H9 (cell line): ENCODE results near the gene JARID2. TPM values are rescaled to one million over a fixed set of nuclear protein-coding genes. Genes with fewer than 3 reads are reported as not detected.

Experiments
- DNase-seq: peaks from one replicate; pipeline ENCODE4 v3.0.0-alpha.2; 2017
- H2AFZ ChIP-seq: one replicate; pipeline ENCODE4 v1.6.1; 2013; ENCODE audit warnings: mild to moderate bottlenecking, low read length, control low read depth, moderate library complexity
- H2AK5ac ChIP-seq: 2 replicates; pipeline ENCODE4 v1.6.1; 2013; ENCODE audit warnings: low read length, control low read depth, mixed read lengths; ENCODE audit not compliant: insufficient read length
- H2BK120ac ChIP-seq: one replicate; pipeline ENCODE4 v1.6.1; 2013; ENCODE audit warnings: low read depth, mild to moderate bottlenecking, low read length, control low read depth, inconsistent platforms; ENCODE audit not compliant: poor library complexity, severe bottlenecking
- H2BK12ac ChIP-seq: 2 replicates; pipeline ENCODE4 v1.6.1; 2013; ENCODE audit warnings: low read length, control low read depth, mixed read lengths, low read depth; ENCODE audit not compliant: insufficient read length
- H2BK15ac ChIP-seq: 2 replicates; pipeline ENCODE4 v1.6.1; 2013; ENCODE audit warnings: low read depth, low read length, control low read depth
- H2BK20ac ChIP-seq: one replicate; pipeline ENCODE4 v1.6.1; 2013; ENCODE audit warnings: low read depth, mild to moderate bottlenecking, low read length, control low read depth, inconsistent platforms; ENCODE audit not compliant: poor library complexity, severe bottlenecking
- H2BK5ac ChIP-seq: 2 replicates; pipeline ENCODE4 v1.6.1; 2013; ENCODE audit warnings: low read length, control low read depth, mixed read lengths; ENCODE audit not compliant: insufficient read length
- H3K14ac ChIP-seq: 2 replicates; pipeline ENCODE4 v1.6.1; 2013; ENCODE audit warnings: low read length, control low read depth; ENCODE audit not compliant: insufficient read depth
- H3K18ac ChIP-seq: 2 replicates; pipeline ENCODE4 v1.6.1; 2013; ENCODE audit warnings: low read depth, mild to moderate bottlenecking, mixed read lengths, low read length, control low read depth; ENCODE audit not compliant: insufficient read length
- H3K23ac ChIP-seq: 2 replicates; pipeline ENCODE4 v1.6.1; 2013; ENCODE audit warnings: low read length, control low read depth, mixed read lengths, low read depth; ENCODE audit not compliant: insufficient read length
- H3K23me2 ChIP-seq: 2 replicates; pipeline ENCODE4 v1.6.1; 2013; ENCODE audit warnings: low read depth, mild to moderate bottlenecking, mixed read lengths, low read length, control low read depth; ENCODE audit not compliant: insufficient read length, poor library complexity, severe bottlenecking
- H3K27ac ChIP-seq: 2 replicates; pipeline ENCODE4 v1.5.1; 2013; ENCODE audit warnings: low read length, control low read depth, mixed read lengths, low read depth; ENCODE audit not compliant: insufficient read length
- H3K27me3 ChIP-seq: 2 replicates; pipeline ENCODE4 v1.6.1; 2013; ENCODE audit warnings: low read length, control low read depth, inconsistent platforms; ENCODE audit not compliant: insufficient read depth
- H3K4ac ChIP-seq: 2 replicates; pipeline ENCODE4 v1.6.1; 2013; ENCODE audit warnings: low read depth, mild to moderate bottlenecking, control low read depth, inconsistent platforms, low read length, moderate library complexity
- H3K4me1 ChIP-seq: 2 replicates; pipeline ENCODE4 v1.6.1; 2013; ENCODE audit warnings: low read length, control low read depth, inconsistent platforms; ENCODE audit not compliant: insufficient read depth
- H3K4me2 ChIP-seq: 2 replicates; pipeline ENCODE4 v1.6.1; 2013; ENCODE audit warnings: low read length, control low read depth, mixed read lengths; ENCODE audit not compliant: insufficient read length, insufficient read depth
- H3K56ac ChIP-seq: 2 replicates; pipeline ENCODE4 v1.6.1; 2013; ENCODE audit warnings: low read depth, mild to moderate bottlenecking, mixed read lengths, low read length, control low read depth; ENCODE audit not compliant: insufficient read length
- H3K79me1 ChIP-seq: 2 replicates; pipeline ENCODE4 v1.6.1; 2013; ENCODE audit warnings: low read depth, mild to moderate bottlenecking, moderate library complexity, low read length, control low read depth, inconsistent platforms; ENCODE audit not compliant: insufficient read depth, poor library complexity, severe bottlenecking
- H3K79me2 ChIP-seq: 2 replicates; pipeline ENCODE4 v1.6.1; 2013; ENCODE audit warnings: low read length, control low read depth, inconsistent platforms; ENCODE audit not compliant: insufficient read depth
- H3K9ac ChIP-seq: 2 replicates; pipeline ENCODE4 v1.6.1; 2013; ENCODE audit warnings: low read length, control low read depth, mixed read lengths; ENCODE audit not compliant: insufficient read length; ENCODE audit errors: extremely low read depth
- H3K9me3 ChIP-seq: one replicate; pipeline ENCODE4 v1.6.1; 2013; ENCODE audit warnings: low read depth, low read length, inconsistent platforms; ENCODE audit not compliant: control insufficient read depth
- H3T11ph ChIP-seq: one replicate; pipeline ENCODE4 v1.6.1; 2013; ENCODE audit warnings: mild to moderate bottlenecking, low read length, control low read depth, inconsistent platforms
- H4K20me1 ChIP-seq: one replicate; pipeline ENCODE4 v1.6.1; 2013; ENCODE audit not compliant: control insufficient read depth, insufficient read length, insufficient read depth
- H4K5ac ChIP-seq: 2 replicates; pipeline ENCODE4 v1.6.1; 2013; ENCODE audit warnings: low read depth, mild to moderate bottlenecking, mixed read lengths, low read length, control low read depth; ENCODE audit not compliant: insufficient read length
- H4K8ac ChIP-seq: replicated peaks from 2 replicates; pipeline ENCODE4 v1.6.1; 2013; ENCODE audit warnings: low read length, control low read depth, mixed read lengths, low read depth; ENCODE audit not compliant: insufficient read length
- H4K91ac ChIP-seq: 2 replicates; pipeline ENCODE4 v1.6.1; 2013; ENCODE audit warnings: low read depth, mild to moderate bottlenecking, moderate library complexity, mixed read lengths, low read length, control low read depth; ENCODE audit not compliant: insufficient read length
- H3K27ac Mint-ChIP-seq, 3 experiments: 2 replicates in 2 of 3; 3 replicates in 1 of 3; pipeline ENCODE4 v1.8.0; 2020 to 2021; ENCODE audit warnings: mixed read lengths in 3 of 3, mild to moderate bottlenecking in 1 of 3, moderate library complexity in 1 of 3
- H3K27me3 Mint-ChIP-seq: 2 replicates; pipeline ENCODE4 v1.8.0; 2021; ENCODE audit warnings: low read depth, mild to moderate bottlenecking, moderate library complexity, mixed read lengths
- H3K36me3 Mint-ChIP-seq, 3 experiments: 2 replicates in 2 of 3; 3 replicates in 1 of 3; pipeline ENCODE4 v1.8.0; 2020 to 2021; ENCODE audit warnings: low read depth in 3 of 3, mixed read lengths in 3 of 3; ENCODE audit not compliant: insufficient read depth in 1 of 3
- H3K4me1 Mint-ChIP-seq, 2 experiments: 2 replicates each; pipeline ENCODE4 v1.8.0; 2020; ENCODE audit warnings: mixed read lengths in 2 of 2
- H3K4me3 Mint-ChIP-seq, 2 experiments: 2 replicates in 1 of 2; 3 replicates in 1 of 2; pipeline ENCODE4 v1.8.0; 2020 to 2021; ENCODE audit warnings: mild to moderate bottlenecking in 2 of 2, mixed read lengths in 2 of 2, moderate library complexity in 1 of 2
- H3K9me3 Mint-ChIP-seq, 2 experiments: 2 replicates in 1 of 2; 3 replicates in 1 of 2; pipeline ENCODE4 v1.8.0; 2020; ENCODE audit warnings: mild to moderate bottlenecking in 2 of 2, mixed read lengths in 2 of 2, moderate library complexity in 1 of 2
- CTCF ChIP-seq: fragments of 200-600 bp; sonication (generic); conservative IDR thresholded peaks from 3 replicates; pipeline ENCODE4 v1.8.0; 2021; ENCODE audit warnings: antibody characterized with exemption, mild to moderate bottlenecking
- WGBS: extraction: QIAGEN DNeasy Blood & Tissue Kit; methylation state at CpG from one replicate; pipeline ENCODE4 v1.1.7; 2013; ENCODE audit warnings: missing lambda C conversion rate, low lambda C conversion rate, mixed read lengths; ENCODE audit not compliant: insufficient read length; ENCODE audit errors: extremely low coverage; 5-methylcytosine and 5-hydroxymethylcytosine counted together
- total RNA-seq: library from RNA; stranded (reverse); gene quantifications from 2 replicates; pipeline ENCODE4 v1.2.1, GENCODE V29; 2021

Gene JARID2
- total RNA-seq, 1 experiment from 2014 or later: 174 TPM

- H2BK20ac ChIP-seq: no peak overlapping the region
- H3K79me1 ChIP-seq: no peaks in the 10 kb centered on the region
- H3K4me1 ChIP-seq: peaks cover 2% of the 10 kb centered on the region; the same call in 1 of the 2 replicates
- no peak overlapping the region for H4K5ac ChIP-seq
- no peak overlapping the region for H3K14ac ChIP-seq
- H3K4ac ChIP-seq: no peak overlapping the region
- H3T11ph ChIP-seq: no peak overlapping the region
- no peak overlapping the region for H3K4me2 ChIP-seq
- no peaks in the 10 kb centered on the region for H3K23me2 ChIP-seq
- H3K27ac ChIP-seq: no peak overlapping the region
- no peak overlapping the region for H2BK12ac ChIP-seq
- H3K79me2 ChIP-seq: peaks cover 94% of the 10 kb centered on the region
- no peak overlapping the region for H3K18ac ChIP-seq
- WGBS: no CpG with 5 or more reads among the region's 2 CpGs
- Mint-ChIP-seq H3K9me3 (no peaks in the 10 kb centered on the region), H3K36me3 (peaks cover 22 to 30% (median 24%) of the 10 kb centered on the region in 3 experiments), H3K27me3 (no peaks in the 10 kb centered on the region), H3K4me3 (no peak overlapping the region), H3K27ac (no peak overlapping the region), H3K4me1 (peaks cover 66% of the 10 kb centered on the region in 2 experiments)
- H2AK5ac ChIP-seq: no peak overlapping the region
- H4K91ac ChIP-seq: no peak overlapping the region
- no peaks in the 10 kb centered on the region for H3K27me3 ChIP-seq
- no peak overlapping the region for H4K8ac ChIP-seq
- no peak overlapping the region for H3K9ac ChIP-seq
- DNase-seq: no peak
- peaks cover 2% of the 10 kb centered on the region for H4K20me1 ChIP-seq
- TF ChIP-seq CTCF: no peak
- no peak overlapping the region for H3K23ac ChIP-seq
- H3K9me3 ChIP-seq: no peaks in the 10 kb centered on the region
- no peak overlapping the region for H2BK5ac ChIP-seq
- no peak overlapping the region for H2BK15ac ChIP-seq
- no peak overlapping the region for H2AFZ ChIP-seq
- no peak overlapping the region for H3K56ac ChIP-seq
- no peak overlapping the region for H2BK120ac ChIP-seq
These were observed 44.3 kb downstream of the JARID2 start for GRCh38 chr6:15290067-15290680.
